DOHH2 (cell line): ENCODE measurements around the gene MIGA2.

Experiments used
- H3F3A ChIP-seq: fragments of 200-600 bp; sonication (generic), shearing (Covaris generic); 2 replicates; pipeline ENCODE4 v1.6.0; 2016; ENCODE audit warnings: antibody characterized with exemption, mild to moderate bottlenecking; ENCODE audit not compliant: control insufficient read depth, insufficient read depth
- H3K27ac ChIP-seq: fragments of 200-600 bp; sonication (generic); 2 replicates; pipeline ENCODE4 v1.5.1; 2014; ENCODE audit warnings: low read depth, mild to moderate bottlenecking, low read length, moderate library complexity
- H3K27me3 ChIP-seq: fragments of 200-600 bp; sonication (generic); 2 replicates; pipeline ENCODE4 v1.6.1; 2014; ENCODE audit warnings: mild to moderate bottlenecking, low read length, mixed read lengths; ENCODE audit not compliant: control insufficient read depth
- H3K36me3 ChIP-seq: fragments of 200-600 bp; sonication (generic); 2 replicates; pipeline ENCODE4 v1.6.1; 2014; ENCODE audit warnings: mild to moderate bottlenecking, low read length, moderate library complexity, mixed read lengths; ENCODE audit not compliant: control insufficient read depth
- H3K4me1 ChIP-seq: fragments of 200-600 bp; sonication (generic); 2 replicates; pipeline ENCODE4 v1.6.1; 2014; ENCODE audit warnings: mild to moderate bottlenecking, low read length, mixed read lengths; ENCODE audit not compliant: control insufficient read depth
- H3K4me2 ChIP-seq: fragments of 200-600 bp; sonication (generic); 2 replicates; pipeline ENCODE4 v1.6.0; 2014; ENCODE audit warnings: mild to moderate bottlenecking, low read length, moderate library complexity
- H3K4me3 ChIP-seq: fragments of 200-600 bp; sonication (generic); 2 replicates; pipeline ENCODE4 v1.5.1; 2014; ENCODE audit warnings: mild to moderate bottlenecking, low read length, mixed read lengths
- H3K79me2 ChIP-seq: fragments of 200-600 bp; sonication (generic); 2 replicates; pipeline ENCODE4 v1.6.1; 2014; ENCODE audit warnings: mild to moderate bottlenecking, low read length, mixed read lengths; ENCODE audit not compliant: control insufficient read depth
- H3K9me2 ChIP-seq: fragments of 200-600 bp; sonication (generic); replicated peaks from 2 replicates; pipeline ENCODE4 v1.6.1; 2014; ENCODE audit warnings: mild to moderate bottlenecking, low read length, mixed read lengths; ENCODE audit not compliant: control insufficient read depth
- H3K9me3 ChIP-seq: fragments of 200-600 bp; sonication (generic); 2 replicates; pipeline ENCODE4 v1.6.1; 2014; ENCODE audit warnings: antibody characterized with exemption, low read length, mixed read lengths; ENCODE audit not compliant: control insufficient read depth, insufficient read depth
- H4K20me1 ChIP-seq: fragments of 200-600 bp; sonication (generic); 2 replicates; pipeline ENCODE4 v1.6.0; 2014; ENCODE audit warnings: low read depth, mild to moderate bottlenecking, antibody characterized with exemption, low read length, moderate library complexity; ENCODE audit not compliant: control insufficient read depth, insufficient read depth
- CTCF ChIP-seq: fragments of 200-600 bp; sonication (generic); IDR thresholded peaks from one replicate; pipeline ENCODE4 v1.5.1; 2014; ENCODE audit warnings: antibody characterized with exemption, mild to moderate bottlenecking, low read depth, low read length; ENCODE audit not compliant: poor library complexity, severe bottlenecking
- EZH2phosphoT487 ChIP-seq: fragments of 200-600 bp; sonication (generic); IDR thresholded peaks from 2 replicates; pipeline ENCODE4 v1.6.1; 2017; ENCODE audit warnings: borderline replicate concordance, mild to moderate bottlenecking, antibody characterized with exemption, low read length, moderate library complexity, mixed read lengths

The MIGA2 gene

GRCh38 chr9:129103595-129103965, 67.2 kb downstream of the MIGA2 start:
- H3K4me2 ChIP-seq, result no peak overlapping the region
- TF ChIP-seq CTCF (no peak), EZH2phosphoT487 (no peak)
- H3K4me3 ChIP-seq, result no peak overlapping the region

GRCh38 chr9:129104051-129104450, 67.6 kb downstream of the MIGA2 start:
- Histone ChIP-seq H3K79me2 (no peaks in the 10 kb centered on the region), H3K27ac (no peak overlapping the region), H3K9me2 (no peaks in the 10 kb centered on the region), H3K4me3 (no peak overlapping the region), H3K36me3 (no peaks in the 10 kb centered on the region), H4K20me1 (no peaks in the 10 kb centered on the region), H3K4me1 (no peaks in the 10 kb centered on the region), H3K27me3 (peaks cover 21% of the 10 kb centered on the region), H3K9me3 (no peaks in the 10 kb centered on the region), H3K4me2 (no peak overlapping the region), H3F3A (no peaks in the 10 kb centered on the region)
- TF ChIP-seq CTCF (no peak), EZH2phosphoT487 (no peak)

More at GRCh38 chr9:129103595-129103965, 67.2 kb downstream of the MIGA2 start:
- Histone ChIP-seq H3K27ac (no peak overlapping the region), H3F3A (no peaks in the 10 kb centered on the region), H3K9me2 (no peaks in the 10 kb centered on the region), H4K20me1 (no peaks in the 10 kb centered on the region), H3K4me1 (no peaks in the 10 kb centered on the region), H3K36me3 (no peaks in the 10 kb centered on the region), H3K9me3 (no peaks in the 10 kb centered on the region), H3K27me3 (peaks cover 16% of the 10 kb centered on the region), H3K79me2 (no peaks in the 10 kb centered on the region)

- Histone ChIP-seq H3K9me3 (no peaks in the 10 kb centered on the region), H3K9me2 (no peaks in the 10 kb centered on the region), H3K36me3 (no peaks in the 10 kb centered on the region), H3K4me2 (no peak overlapping the region), H3F3A (no peaks in the 10 kb centered on the region; the same call in 1 of the 2 replicates), H3K4me1 (peaks cover 3% of the 10 kb centered on the region), H3K27ac (no peak overlapping the region), H3K4me3 (no peak overlapping the region), H3K79me2 (no peaks in the 10 kb centered on the region), H3K27me3 (peaks cover 21% of the 10 kb centered on the region), H4K20me1 (no peaks in the 10 kb centered on the region)
- TF ChIP-seq CTCF (no peak), EZH2phosphoT487 (no peak)
Measured at GRCh38 chr9:129105857-129106694, 69.7 kb downstream of the MIGA2 start.
